ENCODE results near the gene SCO1.

The SCO1 gene

DNA sequence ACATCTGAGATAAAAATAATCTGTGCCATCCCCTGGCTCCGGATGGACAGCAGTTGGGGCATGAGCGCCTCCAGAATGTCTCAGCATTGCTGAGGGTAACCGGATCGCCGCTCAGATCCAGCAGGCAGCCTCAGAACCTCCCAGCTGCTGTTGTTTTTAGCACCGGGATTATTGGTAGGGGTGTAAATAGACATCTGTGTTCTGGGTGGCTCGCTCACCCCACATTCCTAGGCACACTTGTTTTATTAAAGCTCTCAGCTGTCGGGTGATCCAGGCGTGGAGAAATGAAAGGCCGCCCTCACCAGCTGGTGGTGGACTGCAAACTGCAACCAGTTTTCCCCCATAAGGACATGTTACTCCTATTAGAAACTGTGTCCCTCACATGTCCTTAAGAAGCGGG is 72.4 kb downstream of the SCO1 start:
- no peak for TF ChIP-seq TAF1 (IDR thresholded peaks at IDR 0.05; ENCODE audit: borderline replicate concordance, low read depth, low read length)
- no peak for TF ChIP-seq POLR2AphosphoS5 (IDR thresholded peaks at IDR 0.05; ENCODE audit: low read depth, low read length)
- TF ChIP-seq POLR2A (IDR thresholded peaks at IDR 0.05; ENCODE audit: low read depth, low read length) = no peak
- DNase-seq (ENCODE audit: insufficient read length) (no peak), FAIRE-seq (no peak)

DNA sequence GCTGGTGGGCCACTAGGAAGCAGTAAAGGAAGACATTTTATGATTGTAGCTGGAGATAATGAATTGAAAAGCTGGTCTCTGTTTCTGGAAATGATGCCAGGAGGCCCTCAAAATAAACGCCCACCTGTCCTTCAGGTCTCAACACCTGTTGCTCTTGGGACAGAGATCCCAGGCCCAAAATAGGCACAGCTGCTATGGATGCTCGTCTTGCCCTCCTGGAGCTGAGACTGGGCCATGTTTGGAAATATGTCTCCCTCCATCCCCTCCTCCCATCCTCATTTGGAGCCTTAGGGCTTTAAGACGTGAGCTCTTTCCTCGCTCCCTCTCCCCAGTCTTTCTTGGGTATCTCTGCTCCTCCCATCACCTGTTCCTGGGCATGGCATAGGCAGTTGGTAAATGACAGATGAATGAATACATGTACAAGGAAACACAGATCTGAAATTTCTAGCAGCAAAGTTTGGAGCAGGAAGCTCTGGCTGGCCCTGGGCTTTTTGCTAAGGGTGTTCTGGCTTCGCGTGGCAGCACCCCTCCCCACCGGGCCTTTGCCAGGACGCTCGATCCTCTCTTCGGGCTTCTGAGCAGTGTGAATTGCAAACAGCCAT is 73.5 kb downstream of the SCO1 start:
- DNase-seq (ENCODE audit: insufficient read length) = no peak
- no peak for FAIRE-seq
- TF ChIP-seq TAF1 (IDR thresholded peaks at IDR 0.05; ENCODE audit: borderline replicate concordance, low read depth, low read length) = no peak
- TF ChIP-seq POLR2AphosphoS5 (IDR thresholded peaks at IDR 0.05; ENCODE audit: low read depth, low read length) = no peak
- TF ChIP-seq POLR2A (IDR thresholded peaks at IDR 0.05; ENCODE audit: low read depth, low read length) = no peak

DNA sequence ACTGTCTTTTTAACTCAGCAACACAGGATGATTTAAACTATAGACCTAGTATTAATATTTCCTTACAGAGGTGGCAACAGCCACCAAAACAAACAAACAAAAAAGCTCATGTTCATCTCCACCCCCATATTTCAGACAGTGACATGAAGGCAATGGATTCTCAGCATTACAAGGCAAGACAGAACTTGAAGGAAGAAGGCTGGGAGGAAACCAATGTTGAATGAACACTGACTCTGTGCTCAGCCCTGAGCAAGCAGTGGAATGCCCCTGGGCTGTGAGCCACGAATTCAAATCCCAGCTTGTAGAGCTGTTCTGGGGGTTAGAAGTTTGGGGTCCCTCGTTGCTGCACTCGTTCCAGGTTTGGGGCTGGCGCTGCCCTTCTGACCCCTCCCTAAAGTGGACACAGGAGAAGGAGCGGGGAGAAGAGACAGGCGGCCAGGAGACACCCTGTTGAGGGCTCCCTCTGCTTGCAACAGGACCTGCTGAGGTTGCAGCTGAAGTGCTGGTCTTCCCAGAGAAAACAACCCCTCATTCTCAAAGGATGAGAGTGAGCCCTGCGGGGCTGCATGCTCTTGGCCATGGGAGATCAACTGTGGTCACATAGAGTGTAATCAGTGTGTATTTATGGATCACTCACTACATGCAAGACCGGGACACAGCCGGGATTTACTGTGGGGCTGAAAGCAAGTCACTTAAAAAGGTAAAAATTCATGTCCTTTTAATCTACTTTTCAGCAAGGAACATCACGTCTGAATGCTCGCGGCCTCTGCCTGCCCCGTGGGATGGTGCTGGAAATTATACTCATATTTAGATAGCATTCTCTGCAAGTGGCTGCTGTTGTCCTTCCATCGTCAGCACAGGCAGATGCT is 74.5 kb downstream of the SCO1 start:
- TF ChIP-seq POLR2A (IDR thresholded peaks at IDR 0.05; ENCODE audit: low read depth, low read length) (no peak), POLR2AphosphoS5 (IDR thresholded peaks at IDR 0.05; ENCODE audit: low read depth, low read length) (no peak), TAF1 (IDR thresholded peaks at IDR 0.05; ENCODE audit: borderline replicate concordance, low read depth, low read length) (no peak)
- DNase-seq (ENCODE audit: insufficient read length) (no peak), FAIRE-seq (no peak)
